ENCODE data around the gene FOXJ2.

DNA sequence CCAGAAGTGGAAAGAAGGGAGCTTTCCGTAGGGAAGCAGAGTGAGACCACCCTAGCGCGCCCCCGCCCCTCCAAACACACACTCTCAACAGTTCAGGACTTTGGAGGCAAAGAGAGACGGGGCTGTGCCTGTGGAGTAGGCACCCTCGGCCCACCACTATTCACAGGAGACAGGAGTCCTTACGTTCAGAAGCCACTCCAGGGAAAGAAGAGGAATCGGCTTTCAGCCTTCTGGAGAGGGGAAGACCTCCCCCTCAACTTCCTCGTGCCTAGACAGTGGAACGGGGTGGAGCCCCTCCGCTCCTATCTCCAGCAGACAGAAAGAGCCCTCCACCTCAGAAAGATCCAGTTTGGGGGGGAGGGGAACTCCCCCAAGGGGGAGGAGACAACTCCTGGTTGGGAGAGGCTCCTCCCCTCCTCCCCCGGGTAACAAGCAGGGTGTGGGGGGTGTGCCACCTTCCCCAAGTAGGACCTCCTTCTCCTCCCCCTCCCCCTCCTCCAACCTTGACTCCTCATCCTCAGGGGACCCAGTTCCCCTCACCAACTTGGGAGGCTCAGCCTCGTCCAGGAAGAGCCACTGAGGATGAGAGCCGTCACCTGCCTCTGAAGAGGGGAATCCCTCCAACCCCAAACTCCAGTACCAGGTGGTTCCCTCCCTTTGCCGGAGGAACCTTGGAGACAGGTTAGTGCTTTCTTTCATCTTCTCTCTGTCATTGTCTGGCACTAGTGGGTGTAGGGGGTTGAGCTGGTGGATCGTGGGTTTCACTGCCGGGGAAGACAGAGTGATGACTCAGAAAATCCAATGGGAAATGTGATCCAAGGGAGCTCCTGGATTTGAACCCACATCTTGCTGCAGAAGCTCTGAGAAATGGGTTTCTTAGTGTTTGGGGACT lies 883 bp downstream of the FOXJ2 start:
- TF ChIP-seq, protein P1, sequence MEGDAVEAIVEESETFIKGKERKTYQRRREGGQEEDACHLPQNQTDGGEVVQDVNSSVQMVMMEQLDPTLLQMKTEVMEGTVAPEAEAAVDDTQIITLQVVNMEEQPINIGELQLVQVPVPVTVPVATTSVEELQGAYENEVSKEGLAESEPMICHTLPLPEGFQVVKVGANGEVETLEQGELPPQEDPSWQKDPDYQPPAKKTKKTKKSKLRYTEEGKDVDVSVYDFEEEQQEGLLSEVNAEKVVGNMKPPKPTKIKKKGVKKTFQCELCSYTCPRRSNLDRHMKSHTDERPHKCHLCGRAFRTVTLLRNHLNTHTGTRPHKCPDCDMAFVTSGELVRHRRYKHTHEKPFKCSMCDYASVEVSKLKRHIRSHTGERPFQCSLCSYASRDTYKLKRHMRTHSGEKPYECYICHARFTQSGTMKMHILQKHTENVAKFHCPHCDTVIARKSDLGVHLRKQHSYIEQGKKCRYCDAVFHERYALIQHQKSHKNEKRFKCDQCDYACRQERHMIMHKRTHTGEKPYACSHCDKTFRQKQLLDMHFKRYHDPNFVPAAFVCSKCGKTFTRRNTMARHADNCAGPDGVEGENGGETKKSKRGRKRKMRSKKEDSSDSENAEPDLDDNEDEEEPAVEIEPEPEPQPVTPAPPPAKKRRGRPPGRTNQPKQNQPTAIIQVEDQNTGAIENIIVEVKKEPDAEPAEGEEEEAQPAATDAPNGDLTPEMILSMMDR (IDR thresholded peaks at IDR 0.05) = no peak
- TF ChIP-seq POLR2A (IDR thresholded peaks at IDR 0.05) = no peak

All from right lobe of liver (tissue), 4 donors.